WERI-Rb-1 (cell line): Measurements from ENCODE around the gene CYP27C1.

ENCODE experiments used
- DNase-seq: peaks from one replicate; pipeline ENCODE4 v3.0.0-alpha.2; 2020
- H3K27ac ChIP-seq: fragments of 250-450 bp; sonication (Bioruptor Pico); 2 replicates; pipeline ENCODE4 v1.5.1; 2020; ENCODE audit warnings: mild to moderate bottlenecking, moderate library complexity
- H3K27me3 ChIP-seq: fragments of 250-450 bp; sonication (Bioruptor Pico); 2 replicates; pipeline ENCODE4 v1.5.1; 2021; ENCODE audit warnings: mild to moderate bottlenecking, low read depth, moderate library complexity; ENCODE audit not compliant: insufficient read depth, severe bottlenecking
- H3K36me3 ChIP-seq: fragments of 250-450 bp; sonication (Bioruptor Pico); 2 replicates; pipeline ENCODE4 v1.5.1; 2020; ENCODE audit warnings: mild to moderate bottlenecking, moderate library complexity
- H3K4me3 ChIP-seq: 2 replicates; pipeline ENCODE4 v1.5.1; 2011; ENCODE audit warnings: low read depth, mild to moderate bottlenecking, control low read depth, low read length
- H3K9me3 ChIP-seq: fragments of 250-450 bp; sonication (Bioruptor Pico); 2 replicates; pipeline ENCODE4 v1.5.1; 2021; ENCODE audit warnings: mild to moderate bottlenecking, moderate library complexity; ENCODE audit not compliant: severe bottlenecking
- TF ChIP-seq, protein P1 (sequence below): IDR thresholded peaks from 2 replicates; pipeline ENCODE4 v1.5.1; 2011; ENCODE audit warnings: low read depth, mild to moderate bottlenecking, control low read depth, inconsistent platforms, low read length

The CYP27C1 gene

DNA sequence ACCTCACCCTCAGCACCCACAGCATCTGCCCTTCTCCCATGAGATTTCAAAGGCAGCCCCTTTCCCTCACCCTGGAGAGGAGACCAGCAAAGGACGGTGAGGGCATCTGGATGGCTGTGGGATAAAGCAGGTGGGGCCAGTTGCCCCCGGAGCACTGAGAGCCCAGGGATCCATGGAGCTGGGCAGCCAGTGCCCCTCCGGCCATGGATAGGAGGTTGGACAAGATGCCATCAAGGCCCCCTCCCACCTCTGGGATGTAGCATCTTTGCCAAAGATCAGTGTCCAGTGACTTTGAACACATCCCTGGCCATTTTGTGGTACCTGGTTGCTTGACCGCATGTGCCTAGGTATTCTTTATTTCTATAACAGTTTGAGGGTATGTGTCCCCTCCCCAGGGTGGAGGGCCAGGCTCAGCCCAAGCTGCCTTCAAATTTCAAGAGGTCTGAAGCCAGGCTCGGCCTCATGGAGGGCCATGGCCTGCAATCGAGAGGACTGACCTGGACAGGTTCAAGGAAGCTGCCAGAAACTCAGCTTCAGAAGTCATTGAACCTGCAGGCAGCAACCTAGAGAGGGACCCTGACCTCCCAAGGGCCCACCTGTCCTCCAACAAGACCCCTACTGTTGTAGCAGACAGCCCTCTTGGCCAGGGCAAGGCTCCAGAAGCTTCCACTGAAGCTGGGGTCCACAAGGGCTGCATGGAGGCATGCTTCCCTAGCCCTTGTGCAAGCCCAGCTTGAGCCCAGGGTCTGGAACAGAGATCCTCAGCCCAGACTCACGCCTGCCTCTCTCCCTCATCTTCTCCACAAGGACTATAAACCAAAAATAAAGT is 57.6 kb downstream of the CYP27C1 start:
- Histone ChIP-seq H3K4me3 (no peak overlapping the region), H3K27ac (peak overlapping the region; percentile 37; the same call in 1 of the 2 replicates), H3K9me3 (no peaks in the 10 kb centered on the region), H3K36me3 (no peaks in the 10 kb centered on the region), H3K27me3 (no peaks in the 10 kb centered on the region)
- TF ChIP-seq, protein P1, sequence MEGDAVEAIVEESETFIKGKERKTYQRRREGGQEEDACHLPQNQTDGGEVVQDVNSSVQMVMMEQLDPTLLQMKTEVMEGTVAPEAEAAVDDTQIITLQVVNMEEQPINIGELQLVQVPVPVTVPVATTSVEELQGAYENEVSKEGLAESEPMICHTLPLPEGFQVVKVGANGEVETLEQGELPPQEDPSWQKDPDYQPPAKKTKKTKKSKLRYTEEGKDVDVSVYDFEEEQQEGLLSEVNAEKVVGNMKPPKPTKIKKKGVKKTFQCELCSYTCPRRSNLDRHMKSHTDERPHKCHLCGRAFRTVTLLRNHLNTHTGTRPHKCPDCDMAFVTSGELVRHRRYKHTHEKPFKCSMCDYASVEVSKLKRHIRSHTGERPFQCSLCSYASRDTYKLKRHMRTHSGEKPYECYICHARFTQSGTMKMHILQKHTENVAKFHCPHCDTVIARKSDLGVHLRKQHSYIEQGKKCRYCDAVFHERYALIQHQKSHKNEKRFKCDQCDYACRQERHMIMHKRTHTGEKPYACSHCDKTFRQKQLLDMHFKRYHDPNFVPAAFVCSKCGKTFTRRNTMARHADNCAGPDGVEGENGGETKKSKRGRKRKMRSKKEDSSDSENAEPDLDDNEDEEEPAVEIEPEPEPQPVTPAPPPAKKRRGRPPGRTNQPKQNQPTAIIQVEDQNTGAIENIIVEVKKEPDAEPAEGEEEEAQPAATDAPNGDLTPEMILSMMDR = no peak
- no peak for DNase-seq

DNA sequence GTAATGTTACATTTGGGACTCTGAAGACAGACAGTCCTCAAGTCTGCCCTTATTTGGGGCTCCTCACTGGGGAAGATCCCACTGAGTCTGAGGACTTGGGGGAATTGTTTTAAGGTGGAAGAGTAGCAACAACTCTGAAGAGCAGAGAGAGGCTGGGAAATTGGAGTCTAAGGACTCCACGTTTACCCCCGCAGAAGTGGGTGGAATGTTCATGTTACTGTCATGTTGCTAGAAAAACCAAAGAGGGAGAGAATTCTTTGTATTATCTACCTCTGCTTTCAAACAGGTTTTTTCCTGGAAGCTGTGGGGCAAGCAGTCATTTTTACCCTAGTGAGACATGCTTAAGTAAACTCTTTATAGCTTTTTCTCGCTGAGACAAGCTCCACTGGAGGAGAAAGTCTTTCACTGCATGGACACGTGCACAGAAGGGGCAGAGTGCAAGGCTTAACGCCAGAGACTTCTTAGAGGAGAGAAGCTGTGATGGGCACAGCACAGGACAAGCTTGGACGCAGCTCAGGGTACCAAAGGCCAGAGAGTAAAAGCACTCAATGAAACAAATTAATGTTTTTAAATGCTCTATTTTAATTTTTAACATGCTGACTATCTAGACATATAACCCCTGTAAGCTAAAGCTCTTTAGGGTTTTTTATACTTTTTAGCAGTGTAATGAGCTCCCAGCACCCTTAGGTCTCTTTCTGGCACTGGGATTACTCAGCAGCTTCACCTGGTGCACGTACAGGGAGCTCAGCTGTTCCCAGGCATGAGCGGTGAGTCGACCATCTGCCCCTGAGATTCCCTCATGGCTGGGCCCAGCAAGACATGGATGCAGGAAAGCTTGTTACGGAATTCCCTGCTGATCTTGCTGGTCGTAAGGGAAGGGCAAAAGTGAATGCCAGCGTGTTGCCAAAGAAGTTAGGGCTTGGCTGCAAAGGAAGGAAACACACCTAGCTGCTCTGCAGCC is 58.6 kb downstream of the CYP27C1 start:
- H3K9me3 ChIP-seq = no peaks in the 10 kb centered on the region
- no peaks in the 10 kb centered on the region for H3K27me3 ChIP-seq
- peak overlapping the region; percentile 37 for H3K27ac ChIP-seq
- no peak overlapping the region for H3K4me3 ChIP-seq
- DNase-seq = peak; percentile 78
- no peaks in the 10 kb centered on the region for H3K36me3 ChIP-seq
- TF ChIP-seq, protein P1 = no peak

DNA sequence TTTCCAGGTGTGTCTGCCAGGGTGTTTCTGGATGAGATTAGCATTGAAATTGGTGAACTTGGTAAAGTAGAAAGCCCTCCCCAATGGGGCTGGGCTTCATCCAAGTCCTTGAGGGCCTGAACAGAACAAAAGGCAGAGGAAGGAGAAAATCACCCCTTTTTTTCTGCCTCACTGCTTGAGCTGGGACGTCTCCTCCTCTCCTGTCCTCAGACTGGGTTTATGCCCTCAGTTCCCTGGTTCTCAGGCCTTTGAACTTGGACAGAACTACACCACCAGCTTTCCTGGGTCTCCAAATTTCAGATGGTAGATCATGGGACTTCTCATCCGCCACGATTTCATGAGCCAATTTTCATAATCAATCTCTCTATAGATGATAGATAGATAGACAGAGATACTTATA is 59.4 kb downstream of the CYP27C1 start:
- no peak overlapping the region for H3K4me3 ChIP-seq
- no peaks in the 10 kb centered on the region for H3K36me3 ChIP-seq
- no peaks in the 10 kb centered on the region for H3K27me3 ChIP-seq
- H3K27ac ChIP-seq = peak overlapping the region; percentile 37
- TF ChIP-seq, protein P1 = no peak
- H3K9me3 ChIP-seq = no peaks in the 10 kb centered on the region
- DNase-seq = no peak

DNA sequence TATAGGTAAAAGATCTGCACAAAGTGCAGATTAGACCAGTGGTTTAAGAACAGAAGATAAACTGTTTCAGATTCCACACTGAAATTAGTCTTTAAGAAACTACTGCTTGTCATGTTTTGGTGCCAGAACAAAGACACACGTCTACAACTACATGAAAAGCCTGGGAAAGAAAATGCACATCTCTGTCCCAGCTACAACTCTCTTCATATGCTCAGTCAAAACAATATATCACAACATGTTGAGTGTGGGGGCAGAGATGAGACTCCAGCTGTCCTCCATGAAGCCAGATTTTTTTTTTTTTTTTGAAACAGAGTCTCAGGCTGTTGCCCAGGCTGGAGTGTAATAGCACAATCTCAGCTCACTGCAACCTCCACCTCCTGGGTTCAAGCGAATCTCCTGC is 60.6 kb downstream of the CYP27C1 start:
- Histone ChIP-seq H3K27me3 (no peaks in the 10 kb centered on the region), H3K27ac (no peak overlapping the region), H3K36me3 (no peaks in the 10 kb centered on the region), H3K4me3 (no peak overlapping the region), H3K9me3 (no peaks in the 10 kb centered on the region)
- no peak for DNase-seq
- TF ChIP-seq, protein P1 = no peak

DNA sequence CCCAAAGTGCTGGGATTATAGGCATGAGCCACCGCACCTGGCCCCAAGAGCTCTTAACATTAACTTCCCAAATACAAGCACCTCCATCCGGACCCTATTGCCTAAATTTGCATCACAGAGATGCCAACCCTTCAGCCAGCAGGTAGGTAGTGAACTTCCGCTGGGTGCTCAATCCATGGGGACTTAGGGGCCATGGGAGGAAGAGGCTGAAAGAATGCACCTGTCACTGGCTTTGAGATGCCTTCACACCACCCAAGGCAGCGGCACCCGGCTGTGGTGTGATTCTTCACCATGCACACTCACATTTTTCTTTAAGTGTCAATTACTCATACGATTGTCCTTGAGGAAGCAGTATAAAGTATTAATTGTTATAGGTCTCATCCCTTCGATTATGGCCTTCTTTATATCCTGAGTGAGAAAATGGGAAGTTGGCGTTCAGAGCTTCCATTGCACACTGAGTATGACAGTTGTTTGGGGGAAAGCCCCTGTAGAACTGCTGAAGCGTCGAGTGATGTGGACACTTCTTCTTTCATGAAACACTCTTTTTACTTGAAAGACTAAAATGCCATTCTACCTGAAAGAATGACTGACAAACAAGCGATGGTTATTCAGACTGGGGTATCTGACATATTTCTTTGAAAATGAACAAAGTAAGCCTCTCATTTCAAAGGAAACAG is 61.3 kb downstream of the CYP27C1 start:
- H3K9me3 ChIP-seq = no peaks in the 10 kb centered on the region
- no peaks in the 10 kb centered on the region for H3K27me3 ChIP-seq
- TF ChIP-seq, protein P1 = no peak
- H3K36me3 ChIP-seq = no peaks in the 10 kb centered on the region
- H3K27ac ChIP-seq = no peak overlapping the region
- DNase-seq = no peak
- no peak overlapping the region for H3K4me3 ChIP-seq
